Aorta (tissue), 5 donors: Measurements from ENCODE around the gene P2RY6. TPM values are rescaled to one million over a fixed set of nuclear protein-coding genes. Genes with fewer than 3 reads are reported as not detected.
"Not testable (repeated sequence)": the region's sequence is repeated elsewhere in the genome, so short reads cannot be mapped to it uniquely, and the experiment has no call there.

Source experiments
- ATAC-seq: fragments of 200-7000 bp; cut with Tn5 transposase; one replicate; pipeline ENCODE4 v1.9.1; 2022; ENCODE audit warnings: moderate library complexity; ENCODE audit not compliant: low FRiP score
- DNase-seq, 2 donors: peaks; one replicate each; pipeline ENCODE4 v3.0.0-alpha.2; 2020
- H3K27ac ChIP-seq, 2 donors: one replicate each; pipeline ENCODE4 v1.5.1; 2013; ENCODE audit warnings: low read length in 2 of 2, mild to moderate bottlenecking in 2 of 2, moderate library complexity in 2 of 2, control low read depth in 1 of 2, inconsistent platforms in 1 of 2, low read depth in 1 of 2
- H3K27me3 ChIP-seq, 2 donors: one replicate each; pipeline ENCODE4 v1.6.1; 2013; ENCODE audit warnings: control low read depth in 1 of 2, low read length in 1 of 2, mild to moderate bottlenecking in 1 of 2, moderate library complexity in 1 of 2; ENCODE audit not compliant: insufficient read depth in 2 of 2, control insufficient read depth in 1 of 2
- H3K36me3 ChIP-seq, 2 donors: one replicate each; pipeline ENCODE4 v1.6.1; 2013; ENCODE audit warnings: control low read depth in 1 of 2, low read length in 1 of 2, mild to moderate bottlenecking in 1 of 2; ENCODE audit not compliant: insufficient read depth in 2 of 2, control insufficient read depth in 1 of 2
- H3K4me1 ChIP-seq, 2 donors: one replicate each; pipeline ENCODE4 v1.6.1; 2013; ENCODE audit warnings: low read length in 2 of 2, control low read depth in 1 of 2, mild to moderate bottlenecking in 1 of 2, moderate library complexity in 1 of 2; ENCODE audit not compliant: insufficient read depth in 2 of 2, control insufficient read depth in 1 of 2
- H3K4me3 ChIP-seq, 2 donors: one replicate each; pipeline ENCODE4 v1.5.1; 2013; ENCODE audit warnings: low read length in 2 of 2, control low read depth in 1 of 2, mild to moderate bottlenecking in 1 of 2
- H3K9me3 ChIP-seq: one replicate; pipeline ENCODE4 v1.6.1; 2013; ENCODE audit warnings: mild to moderate bottlenecking, low read length; ENCODE audit not compliant: control insufficient read depth
- WGBS, 2 donors: extraction: QIAGEN DNeasy Blood & Tissue Kit; methylation state at CpG; one replicate each; pipeline ENCODE4 v1.1.7; 2013; 5-methylcytosine and 5-hydroxymethylcytosine counted together
- intact Hi-C, 2 donors: fragments of 100-400 bp; cut with DNase I; formaldehyde crosslinking; loops; one replicate each; pipeline versions ENCODE4 v1.14.2 to v1.15.0; 2022
- polyA plus RNA-seq, 2 donors: library from polyadenylated mRNA; stranded (reverse); fragments of 200-250 nt; gene quantifications; one replicate each; pipeline ENCODE4 v1.2.3, GENCODE V29; 2013
- total RNA-seq, 2 donors: library from RNA; stranded (reverse); fragmentation: NEBNext Ultra II Directional; extraction: Animal tissue kit (Norgen Biotek cat#: 25700); gene quantifications; one replicate each; pipeline ENCODE4 v1.2.1, GENCODE V29; 2021
- donor health status: healthy with polysubstance abuse.
- donor health status: Bipolar disorder and iron deficiency.
- donor health status: DM: no; HTN: no; CAD: no.
- donor health status: DM: no; HTN: no; CAD: no.
- donor health status: DM: yes; HTN: yes; CAD: no.

The P2RY6 gene
- total and polyA plus RNA-seq, 4 donors: 2.5 to 12.0 (median 5.2) TPM

- no peaks in the 10 kb centered on the region for H3K36me3 ChIP-seq
- H3K27ac ChIP-seq: no peak overlapping the region
- ATAC-seq (no peak), DNase-seq (peak in 1 of 2 donors; percentile 61)
- peaks cover 0 to 1% of the 10 kb centered on the region in 2 donors for H3K4me1 ChIP-seq
- H3K4me3 ChIP-seq: no peak overlapping the region
- no peaks in the 10 kb centered on the region for H3K27me3 ChIP-seq
- 91 to 96% methylated on average over 18 of the region's 18 CpGs for WGBS, 2 donors
- intact Hi-C loops: no loop called here
- no peaks in the 10 kb centered on the region for H3K9me3 ChIP-seq
Observed at GRCh38 chr11:73270855-73271477, 1.2 kb upstream of the P2RY6 start.

- H3K9me3 ChIP-seq, ATAC-seq, H3K27ac ChIP-seq, H3K4me3 ChIP-seq, DNase-seq, H3K27me3 ChIP-seq, H3K4me1 ChIP-seq, intact Hi-C loops, H3K36me3 ChIP-seq: not testable (repeated sequence)
- 90 to 96% methylated on average over 10 of the region's 10 CpGs for WGBS, 2 donors
Observed at GRCh38 chr11:73271478-73271865, 666 bp upstream of the P2RY6 start.

GRCh38 chr11:73272680-73273038 is 521 bp downstream of the P2RY6 start:
- H3K27ac ChIP-seq: no peak overlapping the region
- H3K4me3 ChIP-seq: no peak overlapping the region
- DNase-seq: peak in 1 of 2 donors; percentile 41
- 94 to 99% methylated on average over 7 of the region's 7 CpGs for WGBS, 2 donors
- H3K36me3 ChIP-seq: no peaks in the 10 kb centered on the region
- ATAC-seq: no peak
- H3K4me1 ChIP-seq: no peaks in the 10 kb centered on the region
- intact Hi-C loops: no loop called here
- H3K9me3 ChIP-seq: no peaks in the 10 kb centered on the region
- H3K27me3 ChIP-seq: no peaks in the 10 kb centered on the region

- H3K4me3 ChIP-seq: no peak overlapping the region
- no peaks in the 10 kb centered on the region for H3K36me3 ChIP-seq
- WGBS, 2 donors: 78 to 85% methylated on average over 8 of the region's 8 CpGs
- H3K27me3 ChIP-seq: no peaks in the 10 kb centered on the region
- DNase-seq (peak in 1 of 2 donors; percentile 38), ATAC-seq (no peak)
- H3K4me1 ChIP-seq: no peaks in the 10 kb centered on the region
- H3K27ac ChIP-seq: no peak overlapping the region
- no peaks in the 10 kb centered on the region for H3K9me3 ChIP-seq
- intact Hi-C loops: no loop called here
Observed at GRCh38 chr11:73273222-73273895, 1.2 kb downstream of the P2RY6 start.

GRCh38 chr11:73274191-73274590 is 2.1 kb downstream of the P2RY6 start:
- H3K9me3 ChIP-seq, H3K27ac ChIP-seq, H3K4me1 ChIP-seq, H3K4me3 ChIP-seq, ATAC-seq, DNase-seq, H3K27me3 ChIP-seq, intact Hi-C loops, H3K36me3 ChIP-seq: not testable (repeated sequence)
- 92 to 93% methylated on average over 4 of the region's 4 CpGs for WGBS, 2 donors

GRCh38 chr11:73274722-73275380 is 2.7 kb downstream of the P2RY6 start:
- peak; percentile 42 to 67 for DNase-seq
- Histone ChIP-seq H3K27me3 (no peaks in the 10 kb centered on the region), H3K4me3 (no peak overlapping the region), H3K4me1 (no peaks in the 10 kb centered on the region), H3K36me3 (no peaks in the 10 kb centered on the region), H3K27ac (no peak overlapping the region), H3K9me3 (no peaks in the 10 kb centered on the region)
- 74 to 86% methylated on average over 11 of the region's 11 CpGs for WGBS, 2 donors
- intact Hi-C loops: no loop called here
- ATAC-seq: no peak

GRCh38 chr11:73275381-73275750 is 3.2 kb downstream of the P2RY6 start:
- DNase-seq: peak in 1 of 2 donors; percentile 51
- ATAC-seq: no peak
- no peaks in the 10 kb centered on the region for H3K36me3 ChIP-seq
- no peak overlapping the region for H3K4me3 ChIP-seq
- intact Hi-C loops: no loop called here
- no peaks in the 10 kb centered on the region for H3K27me3 ChIP-seq
- H3K4me1 ChIP-seq: no peaks in the 10 kb centered on the region
- H3K27ac ChIP-seq: no peak overlapping the region
- H3K9me3 ChIP-seq: no peaks in the 10 kb centered on the region
- 96 to 99% methylated on average over 4 of the region's 4 CpGs for WGBS, 2 donors

GRCh38 chr11:73277467-73277866 is 5.3 kb downstream of the P2RY6 start:
- Histone ChIP-seq H3K9me3 (no peaks in the 10 kb centered on the region), H3K4me3 (no peak overlapping the region), H3K27ac (no peak overlapping the region), H3K27me3 (no peaks in the 10 kb centered on the region), H3K36me3 (no peaks in the 10 kb centered on the region), H3K4me1 (no peaks in the 10 kb centered on the region)
- no peak for DNase-seq
- intact Hi-C loops: no loop called here
- no peak for ATAC-seq
- WGBS, 2 donors: 95 to 96% methylated on average over 3 of the region's 3 CpGs

- ATAC-seq: peak; percentile 11
- no peak overlapping the region for H3K27ac ChIP-seq
- DNase-seq: peak; percentile 61 to 84
- no peak overlapping the region for H3K4me3 ChIP-seq
- intact Hi-C loops: no loop called here
- H3K36me3 ChIP-seq: no peaks in the 10 kb centered on the region
- H3K27me3 ChIP-seq: no peaks in the 10 kb centered on the region
- no peaks in the 10 kb centered on the region for H3K4me1 ChIP-seq
- 76 to 86% methylated on average over 5 of the region's 5 CpGs for WGBS, 2 donors
- H3K9me3 ChIP-seq: no peaks in the 10 kb centered on the region
Observed at GRCh38 chr11:73280626-73281025, 8.5 kb downstream of the P2RY6 start.
